ENCODE results near the gene CMTM8. TPM values are rescaled to one million over a fixed set of nuclear protein-coding genes. Genes with fewer than 3 reads are reported as not detected.

Gene CMTM8
- total and polyA plus RNA-seq, 2 experiments from 2014 or later, result 19.9 to 24.5 TPM

DNA sequence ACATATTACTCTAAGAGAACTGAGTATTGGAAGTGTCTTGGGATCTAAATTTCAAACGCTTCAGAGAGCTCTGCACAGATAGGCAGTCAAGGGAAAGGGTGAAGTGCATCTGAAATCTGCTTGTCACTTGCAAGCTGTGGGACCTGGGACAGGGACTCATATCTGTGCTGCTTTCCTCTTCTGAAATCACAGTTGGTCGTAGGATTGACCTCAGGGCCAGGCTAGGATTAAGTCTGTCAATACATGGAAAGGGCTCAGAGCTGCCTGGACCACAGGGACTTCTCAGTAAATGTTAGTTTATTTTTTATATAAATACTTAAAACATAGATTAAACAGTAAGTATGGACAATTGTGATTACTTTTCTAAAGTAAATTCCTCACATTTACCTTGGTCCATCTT, 78.5 kb downstream of the CMTM8 start (continued):
- TF ChIP-seq, protein P1, sequence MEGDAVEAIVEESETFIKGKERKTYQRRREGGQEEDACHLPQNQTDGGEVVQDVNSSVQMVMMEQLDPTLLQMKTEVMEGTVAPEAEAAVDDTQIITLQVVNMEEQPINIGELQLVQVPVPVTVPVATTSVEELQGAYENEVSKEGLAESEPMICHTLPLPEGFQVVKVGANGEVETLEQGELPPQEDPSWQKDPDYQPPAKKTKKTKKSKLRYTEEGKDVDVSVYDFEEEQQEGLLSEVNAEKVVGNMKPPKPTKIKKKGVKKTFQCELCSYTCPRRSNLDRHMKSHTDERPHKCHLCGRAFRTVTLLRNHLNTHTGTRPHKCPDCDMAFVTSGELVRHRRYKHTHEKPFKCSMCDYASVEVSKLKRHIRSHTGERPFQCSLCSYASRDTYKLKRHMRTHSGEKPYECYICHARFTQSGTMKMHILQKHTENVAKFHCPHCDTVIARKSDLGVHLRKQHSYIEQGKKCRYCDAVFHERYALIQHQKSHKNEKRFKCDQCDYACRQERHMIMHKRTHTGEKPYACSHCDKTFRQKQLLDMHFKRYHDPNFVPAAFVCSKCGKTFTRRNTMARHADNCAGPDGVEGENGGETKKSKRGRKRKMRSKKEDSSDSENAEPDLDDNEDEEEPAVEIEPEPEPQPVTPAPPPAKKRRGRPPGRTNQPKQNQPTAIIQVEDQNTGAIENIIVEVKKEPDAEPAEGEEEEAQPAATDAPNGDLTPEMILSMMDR (conservative IDR thresholded peaks at IDR 0.05; ENCODE audit: low read depth in 2 of 2), result no peak
- TF ChIP-seq EZH2phosphoT487 (IDR thresholded peaks at IDR 0.05; ENCODE audit: unreplicated experiment) (no peak), REST (IDR thresholded peaks at IDR 0.05; ENCODE audit: unreplicated experiment) (no peak), EZH2 (IDR thresholded peaks at IDR 0.05; ENCODE audit: low read depth, unreplicated experiment) (no peak)

- Histone ChIP-seq H3K4me2 (no peak overlapping the region), H3K4me3 (no peak overlapping the region), H3K27ac (ENCODE audit: low read depth) (no peak overlapping the region), H3K9me2 (ENCODE audit: insufficient read depth) (peaks cover 5% of the 10 kb centered on the region; the same call in 1 of the 2 replicates), H3K27me3 (ENCODE audit: insufficient read depth) (no peaks in the 10 kb centered on the region), H3K79me2 (replicated peaks; ENCODE audit: insufficient read depth) (no peaks in the 10 kb centered on the region), H3K4me1 (ENCODE audit: insufficient read depth) (peaks cover 32% of the 10 kb centered on the region), H3K36me3 (ENCODE audit: insufficient read depth) (no peaks in the 10 kb centered on the region), H2AFZ (no peak overlapping the region), H4K20me1 (replicated peaks; ENCODE audit: insufficient read depth) (no peaks in the 10 kb centered on the region), H3F3A (replicated peaks; ENCODE audit: low read depth) (no peaks in the 10 kb centered on the region)
- Mint-ChIP-seq H3K27ac (no peak overlapping the region), H3K27me3 (ENCODE audit: insufficient read depth, low read depth, poor library complexity) (peaks cover 8% of the 10 kb centered on the region), H3K4me3 (no peak overlapping the region), H3K4me1 (peaks cover 35% of the 10 kb centered on the region), H3K9me3 (no peaks in the 10 kb centered on the region), H3K36me3 (ENCODE audit: low read depth) (no peaks in the 10 kb centered on the region)
- no peak for ATAC-seq
- DNase-seq (ENCODE audit: low spot score), result no peak
- TF ChIP-seq, protein P1 (conservative IDR thresholded peaks at IDR 0.05; ENCODE audit: low read depth in 2 of 2), result no peak
- TF ChIP-seq EZH2 (IDR thresholded peaks at IDR 0.05; ENCODE audit: low read depth, unreplicated experiment), result no peak
- no peak for TF ChIP-seq NANOG (IDR thresholded peaks at IDR 0.05; ENCODE audit: borderline replicate concordance)
- no peak for TF ChIP-seq STAT1 (IDR thresholded peaks at IDR 0.05; ENCODE audit: unreplicated experiment)
- TF ChIP-seq POLR2AphosphoS5 (IDR thresholded peaks at IDR 0.05; ENCODE audit: low read depth), result no peak
- no peak for TF ChIP-seq CREB1 (CRISPR knock-in tag; IDR thresholded peaks at IDR 0.05; ENCODE audit: low read depth)
- no peak for TF ChIP-seq JUNB (IDR thresholded peaks at IDR 0.05; ENCODE audit: unreplicated experiment)
- TF ChIP-seq ZNF114 (CRISPR knock-in tag; IDR thresholded peaks at IDR 0.05), result no peak
- TF ChIP-seq, protein P2, sequence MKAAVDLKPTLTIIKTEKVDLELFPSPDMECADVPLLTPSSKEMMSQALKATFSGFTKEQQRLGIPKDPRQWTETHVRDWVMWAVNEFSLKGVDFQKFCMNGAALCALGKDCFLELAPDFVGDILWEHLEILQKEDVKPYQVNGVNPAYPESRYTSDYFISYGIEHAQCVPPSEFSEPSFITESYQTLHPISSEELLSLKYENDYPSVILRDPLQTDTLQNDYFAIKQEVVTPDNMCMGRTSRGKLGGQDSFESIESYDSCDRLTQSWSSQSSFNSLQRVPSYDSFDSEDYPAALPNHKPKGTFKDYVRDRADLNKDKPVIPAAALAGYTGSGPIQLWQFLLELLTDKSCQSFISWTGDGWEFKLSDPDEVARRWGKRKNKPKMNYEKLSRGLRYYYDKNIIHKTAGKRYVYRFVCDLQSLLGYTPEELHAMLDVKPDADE (IDR thresholded peaks at IDR 0.05), result no peak
- TF ChIP-seq ZNF331 (CRISPR knock-in tag; IDR thresholded peaks at IDR 0.05; ENCODE audit: low read depth), result no peak
- TF ChIP-seq EZH2phosphoT487 (IDR thresholded peaks at IDR 0.05; ENCODE audit: unreplicated experiment), result no peak
- TF ChIP-seq REST (IDR thresholded peaks at IDR 0.05; ENCODE audit: unreplicated experiment), result no peak
These were observed 81.1 kb downstream of the CMTM8 start for GRCh38 chr3:32319607-32320006.
